ENCODE measurements around the gene UBE2D4. TPM values are rescaled to one million over a fixed set of nuclear protein-coding genes. Genes with fewer than 3 reads are reported as not detected.
"Not testable (repeated sequence)": the region's sequence is repeated elsewhere in the genome, so short reads cannot be mapped to it uniquely, and the experiment has no call there.

The UBE2D4 gene
- total RNA-seq, 2 experiments from 2014 or later, result 7.2 to 7.6 TPM

GRCh38 chr7:43895847-43896415, 30.3 kb upstream of the UBE2D4 start:
- CTCF ChIA-PET, result interaction anchor here (0.7 kb wide), 1 partner anchor 9 kb away, joined by 3 read pairs; no protein-coding TSS in a partner anchor
- peaks cover 17% of the 10 kb centered on the region for H3K4me1 Mint-ChIP-seq
- H3K27ac Mint-ChIP-seq, result no peak overlapping the region
- DNase-seq (no peak), ATAC-seq (no peak)
- H3K36me3 Mint-ChIP-seq, result peaks cover 18% of the 10 kb centered on the region
- no peak overlapping the region for H3K4me3 Mint-ChIP-seq
- no peaks in the 10 kb centered on the region for H3K27me3 Mint-ChIP-seq
- H3K9me3 Mint-ChIP-seq (ENCODE audit: low read depth), result no peaks in the 10 kb centered on the region

GRCh38 chr7:43898571-43898970, 27.7 kb upstream of the UBE2D4 start:
- peaks cover 19% of the 10 kb centered on the region for H3K36me3 Mint-ChIP-seq
- H3K9me3 Mint-ChIP-seq (ENCODE audit: low read depth); DNase-seq; H3K27me3 Mint-ChIP-seq; CTCF ChIA-PET; H3K4me3 Mint-ChIP-seq; H3K4me1 Mint-ChIP-seq; ATAC-seq; H3K27ac Mint-ChIP-seq: not testable (repeated sequence)

GRCh38 chr7:43902542-43903054, 23.6 kb upstream of the UBE2D4 start:
- Mint-ChIP-seq H3K27me3 (no peaks in the 10 kb centered on the region), H3K36me3 (peaks cover 10% of the 10 kb centered on the region), H3K4me1 (peaks cover 23% of the 10 kb centered on the region), H3K27ac (no peak overlapping the region), H3K4me3 (no peak overlapping the region), H3K9me3 (ENCODE audit: low read depth) (no peaks in the 10 kb centered on the region)
- CTCF ChIA-PET, result interaction anchor here (0.8 kb wide), 1 partner anchor 24 kb away, joined by 3 read pairs; the partner anchor contains the start of gene UBE2D4
- DNase-seq (no peak), ATAC-seq (no peak)

- H3K4me3 Mint-ChIP-seq, result no peak overlapping the region
- ATAC-seq, result no peak
- DNase-seq, result no peak
- CTCF ChIA-PET, result interaction anchor here (0.5 to 2.4 kb wide), 5 partner anchors 8 to 67 kb away, joined by 3 to 8 read pairs (median 3); partner anchors contain the start of gene MRPS24
- peaks cover 10% of the 10 kb centered on the region for H3K36me3 Mint-ChIP-seq
- no peaks in the 10 kb centered on the region for H3K27me3 Mint-ChIP-seq
- peaks cover 23% of the 10 kb centered on the region for H3K4me1 Mint-ChIP-seq
- no peaks in the 10 kb centered on the region for H3K9me3 Mint-ChIP-seq (ENCODE audit: low read depth)
- H3K27ac Mint-ChIP-seq, result no peak overlapping the region
Observed at GRCh38 chr7:43904533-43905208, 21.6 kb upstream of the UBE2D4 start.

- Mint-ChIP-seq H3K36me3 (peaks cover 10% of the 10 kb centered on the region), H3K9me3 (ENCODE audit: low read depth) (no peaks in the 10 kb centered on the region), H3K27ac (peak overlapping the region; percentile 91), H3K27me3 (no peaks in the 10 kb centered on the region), H3K4me3 (peak overlapping the region; percentile 87), H3K4me1 (peaks cover 23% of the 10 kb centered on the region)
- no peak for DNase-seq
- CTCF ChIA-PET, result interaction anchor here (1.0 to 2.4 kb wide), 3 partner anchors 10 to 36 kb away, joined by 3 to 8 read pairs (median 5); partner anchors contain the start of gene MRPS24
- no peak for ATAC-seq
Observed at GRCh38 chr7:43905209-43905946, 20.9 kb upstream of the UBE2D4 start.

- CTCF ChIA-PET, result interaction anchor here (1.0 kb wide), 1 partner anchor 37 kb away, joined by 3 read pairs; the partner anchor contains the start of gene MRPS24
- peak overlapping the region; percentile 91 for H3K27ac Mint-ChIP-seq
Observed at GRCh38 chr7:43905956-43906330, 20.3 kb upstream of the UBE2D4 start.

GRCh38 chr7:43906331-43907010, 19.8 kb upstream of the UBE2D4 start, which contains the start of gene URGCP:
Gene URGCP, minus strand, starts transcription at chr7:43906596. Its CDS starts 21 bp downstream, at chr7:43906575.
- peaks cover 10% of the 10 kb centered on the region for H3K36me3 Mint-ChIP-seq
- DNase-seq, result peak; percentile 59
- H3K9me3 Mint-ChIP-seq (ENCODE audit: low read depth), result no peaks in the 10 kb centered on the region
- no peaks in the 10 kb centered on the region for H3K27me3 Mint-ChIP-seq
- peak within 1 kb of the TSS; percentile 87 for H3K4me3 Mint-ChIP-seq
- peak; percentile 95 for ATAC-seq
- CTCF ChIA-PET, result interaction anchor here (1.4 kb wide), 1 partner anchor 67 kb away, joined by 3 read pairs; no protein-coding TSS in a partner anchor
- peak within 1 kb of the TSS; percentile 91 for H3K27ac Mint-ChIP-seq
- peaks cover 23% of the 10 kb centered on the region for H3K4me1 Mint-ChIP-seq

More at GRCh38 chr7:43905956-43906330, 20.3 kb upstream of the UBE2D4 start:
- peak; percentile 56 for ATAC-seq
- peak; percentile 43 for DNase-seq
- peak overlapping the region; percentile 87 for H3K4me3 Mint-ChIP-seq
- H3K4me1 Mint-ChIP-seq, result peaks cover 23% of the 10 kb centered on the region
- peaks cover 10% of the 10 kb centered on the region for H3K36me3 Mint-ChIP-seq
- no peaks in the 10 kb centered on the region for H3K27me3 Mint-ChIP-seq
- H3K9me3 Mint-ChIP-seq (ENCODE audit: low read depth), result no peaks in the 10 kb centered on the region

- H3K36me3 Mint-ChIP-seq, result peaks cover 3% of the 10 kb centered on the region
- DNase-seq, result no peak
- H3K4me3 Mint-ChIP-seq, result no peak overlapping the region
- H3K27ac Mint-ChIP-seq, result no peak overlapping the region
- no peaks in the 10 kb centered on the region for H3K27me3 Mint-ChIP-seq
- H3K4me1 Mint-ChIP-seq, result no peaks in the 10 kb centered on the region
- ATAC-seq, result no peak
- H3K9me3 Mint-ChIP-seq (ENCODE audit: low read depth), result no peaks in the 10 kb centered on the region
- CTCF ChIA-PET, result interaction anchor here (0.6 to 2.2 kb wide), 2 partner anchors 10 to 11 kb away, joined by 3 to 5 read pairs; partner anchors contain the start of gene UBE2D4
Observed at GRCh38 chr7:43914795-43915194, 11.4 kb upstream of the UBE2D4 start.

GRCh38 chr7:43915907-43916306, 10.3 kb upstream of the UBE2D4 start:
- Mint-ChIP-seq H3K4me3 (no peak overlapping the region), H3K36me3 (peaks cover 5% of the 10 kb centered on the region), H3K9me3 (ENCODE audit: low read depth) (no peaks in the 10 kb centered on the region), H3K27ac (no peak overlapping the region), H3K27me3 (no peaks in the 10 kb centered on the region), H3K4me1 (no peaks in the 10 kb centered on the region)
- ATAC-seq, result no peak
- DNase-seq, result no peak
- CTCF ChIA-PET, result interaction anchor here (2.2 kb wide), 1 partner anchor 11 kb away, joined by 5 read pairs; no protein-coding TSS in a partner anchor

- DNase-seq, result no peak
- ATAC-seq, result no peak
- Mint-ChIP-seq H3K9me3 (ENCODE audit: low read depth) (no peaks in the 10 kb centered on the region), H3K4me3 (no peak overlapping the region), H3K27ac (no peak overlapping the region), H3K27me3 (no peaks in the 10 kb centered on the region), H3K36me3 (peaks cover 11% of the 10 kb centered on the region), H3K4me1 (peaks cover 10% of the 10 kb centered on the region)
- CTCF ChIA-PET, result no interaction called here
Observed at GRCh38 chr7:43921423-43921822, 4.8 kb upstream of the UBE2D4 start.

- Mint-ChIP-seq H3K9me3 (ENCODE audit: low read depth) (no peaks in the 10 kb centered on the region), H3K4me1 (peaks cover 19% of the 10 kb centered on the region)
- ATAC-seq, result no peak
Observed at GRCh38 chr7:43922726-43923125, 3.5 kb upstream of the UBE2D4 start.

GRCh38 chr7:43926798-43927123, 525 bp downstream of the UBE2D4 start:
- H3K9me3 Mint-ChIP-seq (ENCODE audit: low read depth), result no peaks in the 10 kb centered on the region
- ATAC-seq, result peak; percentile 20
- CTCF ChIA-PET, result interaction anchor here (0.7 to 1.4 kb wide), 2 partner anchors 8 to 24 kb away, joined by 3 to 4 read pairs; no protein-coding TSS in a partner anchor

More at GRCh38 chr7:43922726-43923125, 3.5 kb upstream of the UBE2D4 start:
- CTCF ChIA-PET, result no interaction called here
- Mint-ChIP-seq H3K4me3 (no peak overlapping the region), H3K36me3 (peaks cover 11% of the 10 kb centered on the region), H3K27ac (no peak overlapping the region), H3K27me3 (no peaks in the 10 kb centered on the region)
- no peak for DNase-seq

More at GRCh38 chr7:43926798-43927123, 525 bp downstream of the UBE2D4 start:
- no peak for DNase-seq
- Mint-ChIP-seq H3K27me3 (no peaks in the 10 kb centered on the region), H3K4me3 (peak overlapping the region; percentile 85), H3K4me1 (peaks cover 27% of the 10 kb centered on the region), H3K27ac (peak overlapping the region; percentile 92), H3K36me3 (peaks cover 8% of the 10 kb centered on the region)
